Ishikawa (cell line): Measurements from ENCODE around the gene TMBIM4.

ENCODE experiments used
- CEBPB ChIP-seq: IDR thresholded peaks from 2 replicates; pipeline ENCODE4 v1.6.1; 2012
- CREB1 ChIP-seq: IDR thresholded peaks from 2 replicates; pipeline ENCODE4 v1.6.1; 2012; ENCODE audit warnings: low read depth
- EGR1 ChIP-seq: IDR thresholded peaks from 2 replicates; pipeline ENCODE4 v1.6.1; 2012
- EP300 ChIP-seq: IDR thresholded peaks from 2 replicates; pipeline ENCODE4 v1.6.1; 2012; ENCODE audit warnings: borderline replicate concordance
- FOXM1 ChIP-seq: IDR thresholded peaks from 2 replicates; pipeline ENCODE4 v1.6.1; 2012; ENCODE audit warnings: low read depth, borderline replicate concordance
- MAX ChIP-seq: IDR thresholded peaks from 2 replicates; pipeline ENCODE4 v1.6.1; 2012
- NFIC ChIP-seq: IDR thresholded peaks from 2 replicates; pipeline ENCODE4 v1.6.1; 2012
- RAD21 ChIP-seq: IDR thresholded peaks from 2 replicates; pipeline ENCODE4 v1.6.1; 2012; ENCODE audit warnings: low read depth
- REST ChIP-seq: IDR thresholded peaks from 2 replicates; pipeline ENCODE4 v1.6.1; 2012; ENCODE audit warnings: low read depth, mild to moderate bottlenecking
- TAF1 ChIP-seq: IDR thresholded peaks from 2 replicates; pipeline ENCODE4 v1.6.1; 2012; ENCODE audit warnings: low read depth, mild to moderate bottlenecking
- TCF12 ChIP-seq: IDR thresholded peaks from 2 replicates; pipeline ENCODE4 v1.6.1; 2012; ENCODE audit warnings: low read depth
- TEAD4 ChIP-seq: IDR thresholded peaks from 2 replicates; pipeline ENCODE4 v1.6.1; 2012
- YY1 ChIP-seq: IDR thresholded peaks from 2 replicates; pipeline ENCODE4 v1.6.1; 2012; ENCODE audit warnings: low read depth
- ZBTB7A ChIP-seq: IDR thresholded peaks from 2 replicates; pipeline ENCODE4 v1.6.1; 2012; ENCODE audit warnings: low read depth
- TF ChIP-seq, protein P1 (sequence below): IDR thresholded peaks from 2 replicates; pipeline ENCODE4 v1.6.1; 2012

TMBIM4 gene

GRCh38 chr12:66115071-66115600 is 54.7 kb downstream of the TMBIM4 start:
- TF ChIP-seq FOXM1 (no peak), REST (no peak), TEAD4 (no peak), TAF1 (no peak), MAX (no peak), EGR1 (no peak), NFIC (no peak), CREB1 (no peak), YY1 (no peak), ZBTB7A (no peak), RAD21 (no peak), TCF12 (no peak), CEBPB (no peak), EP300 (no peak)
- TF ChIP-seq, protein P1, sequence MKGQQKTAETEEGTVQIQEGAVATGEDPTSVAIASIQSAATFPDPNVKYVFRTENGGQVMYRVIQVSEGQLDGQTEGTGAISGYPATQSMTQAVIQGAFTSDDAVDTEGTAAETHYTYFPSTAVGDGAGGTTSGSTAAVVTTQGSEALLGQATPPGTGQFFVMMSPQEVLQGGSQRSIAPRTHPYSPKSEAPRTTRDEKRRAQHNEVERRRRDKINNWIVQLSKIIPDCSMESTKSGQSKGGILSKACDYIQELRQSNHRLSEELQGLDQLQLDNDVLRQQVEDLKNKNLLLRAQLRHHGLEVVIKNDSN: no peak

GRCh38 chr12:66113471-66113870 is 56.3 kb downstream of the TMBIM4 start:
- TF ChIP-seq TEAD4 (no peak), EGR1 (no peak), MAX (no peak), NFIC (no peak), YY1 (no peak), TAF1 (no peak), TCF12 (no peak), FOXM1 (no peak), REST (no peak), CREB1 (no peak), RAD21 (no peak), ZBTB7A (no peak), CEBPB (no peak), EP300 (no peak)
- TF ChIP-seq, protein P1: no peak

DNA sequence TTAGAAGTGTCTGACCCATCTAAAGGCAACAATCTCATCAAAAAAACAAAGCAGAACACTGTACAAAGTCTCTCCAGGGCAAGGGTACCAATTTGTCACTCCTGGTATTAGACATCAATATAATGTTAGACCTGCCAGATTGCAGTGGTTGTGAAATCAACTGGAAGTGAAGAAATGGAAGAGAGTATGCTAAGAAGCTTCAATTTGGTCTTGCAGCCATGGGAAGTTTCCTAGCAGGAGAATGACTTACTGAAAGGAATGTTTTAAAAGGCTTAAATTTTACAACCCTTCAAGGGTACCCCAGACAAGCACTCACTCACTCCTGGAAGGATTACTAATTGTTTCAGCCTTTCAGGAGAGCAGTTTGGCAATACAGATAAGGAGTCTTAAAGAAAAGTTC is 58.2 kb downstream of the TMBIM4 start:
- TF ChIP-seq TCF12 (no peak), CEBPB (0 out of 2 replicates have a peak, but pooled peaks have one; percentile 37), ZBTB7A (no peak)
- TF ChIP-seq, protein P1: no peak

- TF ChIP-seq TCF12 (no peak), RAD21 (no peak), CEBPB (no peak), CREB1 (no peak), FOXM1 (no peak), EGR1 (no peak), NFIC (no peak), TEAD4 (no peak), ZBTB7A (no peak), REST (no peak), TAF1 (no peak), YY1 (no peak)
These were observed 60.7 kb downstream of the TMBIM4 start for GRCh38 chr12:66109056-66109455.
